NCI-H146 treated with DMSO at 0.1 percent for 48 hours (cell line): ENCODE data around the gene FAM174B.

Experiments
- DNase-seq: peaks from one replicate; lab custom pipeline; 2025; ENCODE audit not compliant: unreplicated experiment; lab: John Stamatoyannopoulos, UW

The FAM174B gene

GRCh38 chr15:92574566-92574965, 81.0 kb downstream of the FAM174B start:
- DNase-seq, result no peak

GRCh38 chr15:92574161-92574560, 81.4 kb downstream of the FAM174B start:
- DNase-seq, result no peak

- no peak for DNase-seq
Measured at GRCh38 chr15:92571824-92572223, 83.8 kb downstream of the FAM174B start.

GRCh38 chr15:92570391-92570790, 85.2 kb downstream of the FAM174B start:
- no peak for DNase-seq

GRCh38 chr15:92569778-92570177, 85.8 kb downstream of the FAM174B start:
- no peak for DNase-seq
